Mucosa of stomach (tissue), 1 donor: Measurements from ENCODE around the gene SRSF9.
"Not testable (repeated sequence)": the region's sequence is repeated elsewhere in the genome, so short reads cannot be mapped to it uniquely, and the experiment has no call there.

ENCODE experiments used
- H3K27me3 ChIP-seq: one replicate; pipeline ENCODE4 v1.7.0; 2013; ENCODE audit warnings: mild to moderate bottlenecking, low read length; ENCODE audit not compliant: control insufficient read depth, insufficient read depth
- H3K36me3 ChIP-seq: one replicate; pipeline ENCODE4 v1.7.0; 2013; ENCODE audit warnings: low read length; ENCODE audit not compliant: control insufficient read depth, insufficient read depth
- H3K4me1 ChIP-seq: one replicate; pipeline ENCODE4 v1.7.0; 2013; ENCODE audit warnings: mild to moderate bottlenecking, low read length; ENCODE audit not compliant: control insufficient read depth, insufficient read depth
- H3K4me3 ChIP-seq: one replicate; pipeline ENCODE4 v1.7.0; 2013; ENCODE audit warnings: low read length
- H3K9ac ChIP-seq: one replicate; pipeline ENCODE4 v1.7.0; 2013; ENCODE audit warnings: mild to moderate bottlenecking, low read length, moderate library complexity
- H3K9me3 ChIP-seq: one replicate; pipeline ENCODE4 v1.7.0; 2013; ENCODE audit warnings: mild to moderate bottlenecking, low read length, moderate library complexity; ENCODE audit not compliant: control insufficient read depth
- donor health status: Pancreatic carcinoma.

SRSF9 gene

GRCh38 chr12:120469450-120470149 is at the start of gene SRSF9:
Gene SRSF9 (minus strand): TSS chr12:120469748. CDS start chr12:120469609, 139 bp downstream.
- Histone ChIP-seq H3K9ac (peak within 1 kb of the TSS; percentile 77), H3K4me3 (peak within 1 kb of the TSS; percentile 77), H3K4me1 (peaks cover 10% of the 10 kb centered on the region), H3K36me3 (no peaks in the 10 kb centered on the region), H3K27me3 (no peaks in the 10 kb centered on the region), H3K9me3 (no peaks in the 10 kb centered on the region)

- not testable (repeated sequence) for H3K9me3 ChIP-seq, H3K9ac ChIP-seq, H3K4me1 ChIP-seq, H3K27me3 ChIP-seq, H3K36me3 ChIP-seq, H3K4me3 ChIP-seq
Observed at GRCh38 chr12:120519324-120519723, 49.8 kb upstream of the SRSF9 start.

- Histone ChIP-seq H3K4me3 (no peak overlapping the region), H3K9ac (no peak overlapping the region), H3K9me3 (no peaks in the 10 kb centered on the region), H3K27me3 (no peaks in the 10 kb centered on the region), H3K4me1 (no peaks in the 10 kb centered on the region), H3K36me3 (no peaks in the 10 kb centered on the region)
Observed at GRCh38 chr12:120515496-120515895, 45.9 kb upstream of the SRSF9 start.

- no peaks in the 10 kb centered on the region for H3K27me3 ChIP-seq
- no peak overlapping the region for H3K4me3 ChIP-seq
- no peak overlapping the region for H3K9ac ChIP-seq
- no peaks in the 10 kb centered on the region for H3K9me3 ChIP-seq
- no peaks in the 10 kb centered on the region for H3K36me3 ChIP-seq
- H3K4me1 ChIP-seq, result no peaks in the 10 kb centered on the region
Observed at GRCh38 chr12:120514002-120514401, 44.5 kb upstream of the SRSF9 start.

- Histone ChIP-seq H3K4me3 (no peak overlapping the region), H3K9ac (no peak overlapping the region), H3K4me1 (no peaks in the 10 kb centered on the region), H3K27me3 (no peaks in the 10 kb centered on the region), H3K36me3 (no peaks in the 10 kb centered on the region), H3K9me3 (no peaks in the 10 kb centered on the region)
Observed at GRCh38 chr12:120508537-120508936, 39.0 kb upstream of the SRSF9 start.

- no peaks in the 10 kb centered on the region for H3K36me3 ChIP-seq
- H3K9ac ChIP-seq, result no peak overlapping the region
- no peaks in the 10 kb centered on the region for H3K27me3 ChIP-seq
- no peaks in the 10 kb centered on the region for H3K4me1 ChIP-seq
- no peaks in the 10 kb centered on the region for H3K9me3 ChIP-seq
- no peak overlapping the region for H3K4me3 ChIP-seq
Observed at GRCh38 chr12:120504587-120504986, 35.0 kb upstream of the SRSF9 start.

- Histone ChIP-seq H3K4me1 (peaks cover 5% of the 10 kb centered on the region), H3K27me3 (no peaks in the 10 kb centered on the region), H3K9ac (no peak overlapping the region), H3K4me3 (no peak overlapping the region), H3K36me3 (no peaks in the 10 kb centered on the region), H3K9me3 (no peaks in the 10 kb centered on the region)
Observed at GRCh38 chr12:120500581-120500980, 31.0 kb upstream of the SRSF9 start.

- Histone ChIP-seq H3K9ac (no peak overlapping the region), H3K27me3 (no peaks in the 10 kb centered on the region), H3K4me3 (no peak overlapping the region), H3K4me1 (peaks cover 5% of the 10 kb centered on the region), H3K9me3 (no peaks in the 10 kb centered on the region), H3K36me3 (no peaks in the 10 kb centered on the region)
Observed at GRCh38 chr12:120498870-120499515, 29.4 kb upstream of the SRSF9 start.

GRCh38 chr12:120497524-120498150 is 28.1 kb upstream of the SRSF9 start:
- no peaks in the 10 kb centered on the region for H3K9me3 ChIP-seq
- H3K36me3 ChIP-seq, result no peaks in the 10 kb centered on the region
- peaks cover 5% of the 10 kb centered on the region for H3K4me1 ChIP-seq
- no peaks in the 10 kb centered on the region for H3K27me3 ChIP-seq
- peak overlapping the region; percentile 76 for H3K9ac ChIP-seq
- peak overlapping the region; percentile 58 for H3K4me3 ChIP-seq

- H3K4me1 ChIP-seq, result peaks cover 5% of the 10 kb centered on the region
- H3K36me3 ChIP-seq, result no peaks in the 10 kb centered on the region
- H3K4me3 ChIP-seq, result peak overlapping the region; percentile 58
- H3K9ac ChIP-seq, result peak overlapping the region; percentile 76
- no peaks in the 10 kb centered on the region for H3K27me3 ChIP-seq
- no peaks in the 10 kb centered on the region for H3K9me3 ChIP-seq
Observed at GRCh38 chr12:120496413-120497340, 27.1 kb upstream of the SRSF9 start.

- no peaks in the 10 kb centered on the region for H3K9me3 ChIP-seq
- peak within 1 kb of the TSS; percentile 76 for H3K9ac ChIP-seq
- no peaks in the 10 kb centered on the region for H3K27me3 ChIP-seq
- H3K4me1 ChIP-seq, result peaks cover 5% of the 10 kb centered on the region
- no peaks in the 10 kb centered on the region for H3K36me3 ChIP-seq
- H3K4me3 ChIP-seq, result peak within 1 kb of the TSS; percentile 58
Observed at GRCh38 chr12:120495731-120496412, 26.3 kb upstream of the SRSF9 start, which contains the start of gene DYNLL1. Gene DYNLL1 (plus strand): TSS chr12:120496113. CDS start chr12:120496422, 309 bp downstream.
